Activated naive CD4-positive, alpha-beta T cell treated with anti-CD3 and anti-CD28 coated beads, Interleukin-2, amount 10 ng/mL, durations not matched to agents 7 days and 5 days (primary cell): ENCODE measurements around the gene NUP160.
A peak's percentile ranks its signal among the peaks of the same experiment; 100 is the strongest.
"Not testable (repeated sequence)": the region's sequence is repeated elsewhere in the genome, so short reads cannot be mapped to it uniquely, and the experiment has no call there.

Source experiments
- CTCF ChIA-PET: fragments of 350-600 bp; sonication (Branson Sonifier 250); formaldehyde crosslinking; loops from one replicate; lab custom pipeline; 2021; ENCODE audit warnings: antibody characterized with exemption; lab: Charles Lee
- DNase-seq: peaks from one replicate; pipeline ENCODE4 v3.0.0-alpha.2; 2020
- H3K27ac Mint-ChIP-seq: one replicate; pipeline ENCODE4 v1.8.0; 2021; ENCODE audit warnings: mild to moderate bottlenecking, moderate library complexity, mixed read lengths
- H3K27me3 Mint-ChIP-seq: one replicate; pipeline ENCODE4 v1.8.0; 2021; ENCODE audit warnings: mild to moderate bottlenecking, mixed read lengths
- H3K36me3 Mint-ChIP-seq: one replicate; pipeline ENCODE4 v1.8.0; 2021; ENCODE audit warnings: mixed read lengths
- H3K4me1 Mint-ChIP-seq: one replicate; pipeline ENCODE4 v1.8.0; 2021; ENCODE audit warnings: mixed read lengths
- H3K4me3 Mint-ChIP-seq: one replicate; pipeline ENCODE4 v1.8.0; 2021; ENCODE audit warnings: mild to moderate bottlenecking, moderate library complexity, mixed read lengths
- H3K9me3 Mint-ChIP-seq: one replicate; pipeline ENCODE4 v1.8.0; 2021; ENCODE audit warnings: mixed read lengths

The NUP160 gene

DNA sequence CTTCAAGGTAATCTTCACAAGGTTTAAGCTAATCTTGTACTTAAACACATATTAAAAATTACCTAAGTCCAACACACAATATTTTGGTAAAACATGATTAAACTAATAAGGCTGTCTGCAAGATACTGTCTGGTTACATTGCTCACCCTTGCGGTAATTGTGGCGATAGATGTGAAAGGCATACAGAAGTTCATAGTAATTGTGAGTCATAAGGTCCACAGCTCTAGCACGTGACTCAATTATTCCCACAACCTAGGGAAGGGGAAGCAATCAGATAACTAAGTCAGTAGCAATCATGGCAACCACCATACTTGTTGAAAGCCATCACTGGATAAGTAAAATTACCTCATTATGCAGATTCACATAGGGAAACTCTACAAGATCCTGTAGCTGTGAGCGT, 50.5 kb downstream of the NUP160 start:
- Mint-ChIP-seq H3K36me3 (peaks cover 44% of the 10 kb centered on the region), H3K4me1 (peaks cover 9% of the 10 kb centered on the region), H3K27me3 (no peaks in the 10 kb centered on the region), H3K27ac (no peak overlapping the region), H3K4me3 (no peak overlapping the region), H3K9me3 (no peaks in the 10 kb centered on the region)
- CTCF ChIA-PET = no interaction called here
- peak; percentile 32 for DNase-seq

DNA sequence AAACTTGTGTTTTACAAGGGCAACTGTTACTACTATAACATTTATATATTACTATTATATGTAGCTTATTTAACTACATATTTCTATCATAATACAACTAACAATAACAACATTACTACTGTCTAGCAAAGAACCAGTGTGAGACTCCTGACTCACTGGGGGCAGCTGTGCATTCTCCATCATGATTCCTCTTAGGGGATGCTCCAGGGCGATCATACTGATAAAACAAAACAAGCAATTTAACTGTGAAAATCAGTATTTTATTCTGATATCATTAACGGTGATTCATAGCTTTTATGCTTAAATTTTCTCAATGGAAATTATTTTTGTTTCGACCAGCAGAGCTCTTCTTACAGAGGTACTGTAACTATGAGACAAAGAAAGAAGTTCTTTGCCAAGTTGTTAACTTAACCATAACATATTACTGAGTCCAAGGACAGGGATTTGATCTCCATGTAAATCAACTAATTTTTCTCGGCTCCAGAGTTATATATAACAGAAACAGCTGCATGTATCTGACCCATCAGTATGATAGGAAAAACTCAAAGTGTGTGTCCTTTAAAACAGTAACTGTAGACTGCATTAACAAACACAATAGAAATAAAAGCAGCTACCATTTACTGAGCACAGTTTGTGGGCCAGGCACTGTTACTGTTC, 56.2 kb downstream of the NUP160 start:
- Mint-ChIP-seq H3K27me3 (no peaks in the 10 kb centered on the region), H3K36me3 (peaks cover 48% of the 10 kb centered on the region), H3K4me1 (peaks cover 2% of the 10 kb centered on the region), H3K4me3 (no peak overlapping the region), H3K27ac (no peak overlapping the region), H3K9me3 (no peaks in the 10 kb centered on the region)
- CTCF ChIA-PET = no interaction called here
- DNase-seq = no peak

DNA sequence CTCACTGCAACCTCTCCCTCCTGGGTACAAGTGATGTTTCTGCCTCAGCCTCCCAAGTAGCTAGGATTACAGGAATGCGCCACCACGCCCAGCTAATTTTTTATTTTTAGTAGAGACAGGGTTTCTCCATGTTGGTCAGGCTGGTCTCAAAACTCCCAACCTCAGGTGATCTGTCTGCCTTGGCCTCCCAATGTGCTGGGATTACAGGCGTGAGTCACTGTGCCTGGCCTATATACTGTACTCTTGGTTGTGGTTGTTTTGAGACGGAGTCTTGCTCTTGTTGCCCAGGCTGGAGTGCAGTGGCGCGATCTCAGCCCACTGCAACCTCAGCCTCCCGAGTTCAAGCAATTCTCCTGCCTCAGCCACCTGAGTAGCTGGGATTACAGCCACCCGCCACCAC, 58.1 kb downstream of the NUP160 start:
- peaks cover 51% of the 10 kb centered on the region for H3K36me3 Mint-ChIP-seq
- DNase-seq, H3K27me3 Mint-ChIP-seq, H3K9me3 Mint-ChIP-seq, H3K27ac Mint-ChIP-seq, H3K4me3 Mint-ChIP-seq, H3K4me1 Mint-ChIP-seq, CTCF ChIA-PET: not testable (repeated sequence)

DNA sequence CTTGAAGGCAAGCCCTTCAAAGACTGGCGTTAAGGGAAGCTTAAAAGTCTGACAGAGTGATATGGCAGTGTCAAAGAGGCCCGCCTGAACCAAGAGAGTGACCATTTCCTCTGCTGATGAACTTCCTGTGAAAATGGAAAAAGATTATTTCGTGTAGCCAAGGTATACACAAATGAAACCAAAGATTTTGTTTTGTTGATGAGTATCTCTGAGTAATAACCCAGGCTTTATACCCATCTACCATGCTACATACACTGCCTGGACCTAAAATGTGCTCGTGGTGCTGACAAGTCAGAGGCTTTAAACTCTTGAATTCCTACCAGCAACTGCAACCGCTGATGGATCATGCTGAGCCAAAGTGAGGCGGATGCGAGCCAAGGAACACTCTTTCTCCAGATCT, 60.0 kb downstream of the NUP160 start:
- Mint-ChIP-seq H3K36me3 (peaks cover 60% of the 10 kb centered on the region), H3K4me1 (peaks cover 2% of the 10 kb centered on the region), H3K4me3 (no peak overlapping the region), H3K9me3 (no peaks in the 10 kb centered on the region), H3K27me3 (no peaks in the 10 kb centered on the region), H3K27ac (no peak overlapping the region)
- CTCF ChIA-PET = no interaction called here
- DNase-seq = no peak

DNA sequence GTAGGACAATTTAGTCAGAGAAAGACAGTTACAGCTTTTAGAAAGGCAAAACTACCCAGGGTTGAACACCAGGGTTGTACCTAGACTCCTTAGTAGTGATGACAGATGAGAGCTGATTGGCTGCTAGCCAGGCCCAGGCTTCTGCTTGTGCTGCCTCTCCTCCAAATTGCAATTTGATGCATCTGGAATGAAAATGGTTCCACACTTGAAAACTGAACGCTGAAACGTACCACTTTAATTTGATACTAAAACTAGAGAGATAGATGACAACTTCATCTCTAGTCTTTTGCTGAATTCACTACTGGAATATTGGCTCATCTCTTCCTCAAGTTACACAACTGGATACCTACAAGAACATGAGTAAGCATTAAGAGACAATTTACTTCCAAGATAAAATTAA, 61.8 kb downstream of the NUP160 start:
- H3K27me3 Mint-ChIP-seq = no peaks in the 10 kb centered on the region
- CTCF ChIA-PET = no interaction called here
- no peaks in the 10 kb centered on the region for H3K9me3 Mint-ChIP-seq
- H3K4me3 Mint-ChIP-seq = no peak overlapping the region
- no peak for DNase-seq
- no peak overlapping the region for H3K27ac Mint-ChIP-seq
- peaks cover 58% of the 10 kb centered on the region for H3K36me3 Mint-ChIP-seq
- H3K4me1 Mint-ChIP-seq = peaks cover 2% of the 10 kb centered on the region

DNA sequence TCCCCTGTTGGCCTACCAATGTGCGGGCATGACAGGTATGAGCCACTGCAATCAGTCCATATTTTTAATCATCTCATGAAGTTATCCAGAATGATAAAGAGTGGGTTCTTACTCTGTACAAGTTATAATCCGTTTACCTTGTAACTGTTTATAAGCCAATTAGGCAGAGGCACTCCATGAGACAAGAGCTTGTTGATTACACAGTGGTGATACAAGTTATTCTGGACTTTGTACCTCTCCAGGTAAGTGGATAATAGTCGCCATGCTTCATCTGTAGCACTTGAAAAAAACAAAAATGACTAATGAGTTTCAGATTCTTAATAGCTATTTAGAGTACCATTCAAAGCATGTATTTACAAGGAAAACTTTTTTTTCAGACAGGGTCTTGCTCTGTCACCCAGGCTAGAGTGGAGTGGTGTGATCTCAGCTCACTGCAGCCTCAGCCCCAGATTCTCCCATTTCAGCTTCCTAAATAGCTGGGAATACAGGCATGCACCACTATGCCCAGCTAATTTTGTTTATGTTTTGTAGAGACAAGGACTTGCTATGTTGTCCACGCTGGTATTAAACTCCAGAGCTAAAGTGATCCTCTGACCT, 63.3 kb downstream of the NUP160 start:
- H3K36me3 Mint-ChIP-seq = peaks cover 54% of the 10 kb centered on the region
- CTCF ChIA-PET = no interaction called here

DNA sequence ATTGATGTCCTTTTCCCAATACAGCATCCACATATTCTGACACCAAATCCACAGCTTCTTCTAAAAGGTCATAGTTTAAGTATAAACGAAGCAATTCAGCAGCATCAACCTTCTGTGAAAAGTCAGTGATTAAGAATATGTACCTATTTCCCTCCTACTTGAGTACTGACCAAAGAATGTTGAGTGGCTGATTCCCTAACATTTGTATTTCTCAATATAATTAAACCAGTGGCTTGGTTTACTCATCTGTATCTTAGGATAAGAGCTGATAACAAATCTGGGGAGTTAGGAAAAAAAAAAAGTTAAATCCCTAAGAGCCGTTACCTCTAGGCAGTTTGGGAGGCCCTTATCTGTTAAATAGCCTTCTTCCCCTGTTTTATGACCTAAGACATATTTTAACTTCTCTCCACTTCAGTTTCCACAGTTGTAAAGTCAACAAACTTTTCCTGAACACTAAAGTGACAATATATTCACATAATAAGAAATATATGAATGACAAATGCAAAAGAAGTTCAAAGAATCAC, 65.0 kb downstream of the NUP160 start:
- no peaks in the 10 kb centered on the region for H3K27me3 Mint-ChIP-seq
- no peak overlapping the region for H3K27ac Mint-ChIP-seq
- H3K4me3 Mint-ChIP-seq = no peak overlapping the region
- H3K4me1 Mint-ChIP-seq = no peaks in the 10 kb centered on the region
- CTCF ChIA-PET = interaction anchor here (0.9 kb wide), 1 partner anchor 27 kb away, joined by 3 read pairs; no protein-coding TSS in a partner anchor
- H3K9me3 Mint-ChIP-seq = no peaks in the 10 kb centered on the region
- H3K36me3 Mint-ChIP-seq = peaks cover 61% of the 10 kb centered on the region
- no peak for DNase-seq

More for the DNA sequence above, 63.3 kb downstream of the NUP160 start:
- no peak overlapping the region for H3K27ac Mint-ChIP-seq
- no peak overlapping the region for H3K4me3 Mint-ChIP-seq
- no peak for DNase-seq
- no peaks in the 10 kb centered on the region for H3K27me3 Mint-ChIP-seq
- H3K9me3 Mint-ChIP-seq = no peaks in the 10 kb centered on the region
- peaks cover 2% of the 10 kb centered on the region for H3K4me1 Mint-ChIP-seq

DNA sequence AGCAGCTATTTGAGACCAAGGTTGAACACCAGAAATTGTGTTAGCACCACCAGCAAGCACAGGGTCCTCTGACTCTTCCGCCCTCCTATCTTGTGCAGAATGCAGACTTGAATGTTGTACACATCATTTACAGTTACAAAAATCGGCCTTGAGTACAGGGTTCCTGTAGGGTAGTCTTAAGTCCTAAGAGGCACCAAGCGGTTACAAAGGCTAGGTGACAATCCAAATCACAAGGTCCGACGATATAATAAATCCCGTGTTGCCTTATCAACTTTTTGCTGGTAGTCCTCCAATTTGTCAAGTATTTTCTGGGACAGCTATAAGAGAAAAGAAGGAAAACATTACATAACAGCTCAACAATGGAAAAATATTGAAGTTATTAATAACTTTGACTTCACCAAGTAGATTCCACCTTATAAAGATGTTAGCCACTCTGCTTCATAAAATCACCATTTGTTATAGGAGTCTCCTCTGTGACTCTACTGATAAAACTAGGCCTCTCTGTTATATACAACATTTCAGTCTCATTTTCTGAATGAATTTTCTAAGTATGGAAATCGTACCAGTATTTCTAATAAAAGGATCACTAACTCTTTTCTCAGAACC, 69.2 kb downstream of the NUP160 start:
- Mint-ChIP-seq H3K27me3 (no peaks in the 10 kb centered on the region), H3K4me3 (no peak overlapping the region), H3K27ac (no peak overlapping the region), H3K4me1 (no peaks in the 10 kb centered on the region), H3K36me3 (peaks cover 57% of the 10 kb centered on the region), H3K9me3 (no peaks in the 10 kb centered on the region)
- CTCF ChIA-PET = interaction anchor here (0.7 to 1.4 kb wide), 2 partner anchors 19 to 63 kb away, joined by 3 read pairs; partner anchors contain the start of gene AGBL2
- no peak for DNase-seq

DNA sequence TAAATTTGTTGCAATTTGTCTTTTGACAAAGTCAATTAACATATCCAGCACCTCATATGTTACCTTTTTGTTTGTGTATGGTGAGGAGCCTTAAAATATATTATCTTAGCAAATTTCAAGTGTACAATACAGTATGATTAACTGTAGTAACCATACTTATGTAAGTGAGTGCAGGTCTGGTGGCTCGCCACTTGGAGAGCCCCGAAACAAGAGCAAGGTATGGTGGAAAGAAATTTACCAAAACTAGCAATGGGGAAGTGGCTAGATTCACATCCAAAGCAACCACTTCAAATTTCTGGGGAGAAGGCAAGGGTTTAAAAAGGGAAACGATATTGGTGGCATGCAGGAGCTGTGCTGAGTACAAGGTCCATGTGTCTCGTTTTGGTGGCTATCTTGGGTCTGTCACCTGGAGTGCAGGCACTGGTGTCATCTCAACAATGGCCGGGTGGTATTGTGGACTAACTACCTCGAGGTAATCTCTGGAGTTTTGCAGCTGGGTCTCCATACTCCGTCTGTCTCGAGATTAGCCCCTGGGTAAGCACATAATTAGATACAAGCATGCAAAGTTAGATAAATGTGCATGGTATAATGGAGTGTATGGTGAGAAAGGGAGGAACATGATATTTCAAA, 72.8 kb downstream of the NUP160 start:
- CTCF ChIA-PET = no interaction called here
- no peaks in the 10 kb centered on the region for H3K4me1 Mint-ChIP-seq
- no peaks in the 10 kb centered on the region for H3K27me3 Mint-ChIP-seq
- H3K4me3 Mint-ChIP-seq = no peak overlapping the region
- peaks cover 41% of the 10 kb centered on the region for H3K36me3 Mint-ChIP-seq
- no peak overlapping the region for H3K27ac Mint-ChIP-seq
- DNase-seq = no peak
- H3K9me3 Mint-ChIP-seq = no peaks in the 10 kb centered on the region

DNA sequence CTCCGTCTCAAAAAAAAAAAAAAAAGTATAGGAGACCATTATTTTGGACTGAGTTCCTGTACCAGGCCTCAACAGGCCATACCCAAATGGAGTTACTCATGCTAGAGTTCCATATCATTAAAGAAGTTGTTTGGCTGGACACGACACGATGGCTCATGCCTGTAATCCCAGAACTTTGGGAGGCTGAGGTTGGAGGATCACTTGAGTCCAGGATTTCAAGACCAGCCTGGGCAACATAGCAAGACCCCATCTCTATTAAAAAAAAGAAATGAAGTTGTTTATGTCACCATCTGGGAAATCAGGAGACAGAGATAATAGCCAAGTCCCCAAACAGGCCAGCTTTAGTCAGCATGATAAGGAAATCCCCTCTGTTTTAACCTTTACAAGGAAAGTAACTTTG, 74.3 kb downstream of the NUP160 start:
- CTCF ChIA-PET = no interaction called here
- Mint-ChIP-seq H3K9me3 (no peaks in the 10 kb centered on the region), H3K4me3 (no peak overlapping the region), H3K4me1 (peaks cover 7% of the 10 kb centered on the region), H3K27me3 (no peaks in the 10 kb centered on the region), H3K27ac (no peak overlapping the region), H3K36me3 (peaks cover 28% of the 10 kb centered on the region)
- DNase-seq = no peak

DNA sequence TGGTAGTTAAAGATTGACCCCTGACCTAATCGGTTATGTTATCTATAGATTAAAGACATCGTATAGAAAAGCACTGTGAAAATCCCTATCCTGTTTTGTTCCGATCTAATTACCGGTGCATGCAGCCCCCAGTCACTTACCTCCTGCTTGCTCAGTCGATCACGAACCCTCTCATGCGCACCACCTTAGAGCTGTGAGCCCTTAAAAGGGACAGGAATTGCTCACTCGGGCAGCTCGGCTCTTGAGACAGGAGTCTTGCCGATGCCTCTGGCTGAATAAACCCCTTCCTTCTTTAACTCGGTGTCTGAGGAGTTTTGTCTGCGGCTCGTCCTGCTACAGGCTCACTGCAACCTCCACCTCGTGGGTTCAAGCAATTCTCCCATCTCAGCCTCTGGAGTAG, 78.6 kb downstream of the NUP160 start:
- H3K27me3 Mint-ChIP-seq, DNase-seq, H3K4me3 Mint-ChIP-seq, H3K9me3 Mint-ChIP-seq, CTCF ChIA-PET: not testable (repeated sequence)
- peaks cover 13% of the 10 kb centered on the region for H3K36me3 Mint-ChIP-seq
- H3K27ac Mint-ChIP-seq = peak overlapping the region; percentile 80
- peaks cover 23% of the 10 kb centered on the region for H3K4me1 Mint-ChIP-seq

DNA sequence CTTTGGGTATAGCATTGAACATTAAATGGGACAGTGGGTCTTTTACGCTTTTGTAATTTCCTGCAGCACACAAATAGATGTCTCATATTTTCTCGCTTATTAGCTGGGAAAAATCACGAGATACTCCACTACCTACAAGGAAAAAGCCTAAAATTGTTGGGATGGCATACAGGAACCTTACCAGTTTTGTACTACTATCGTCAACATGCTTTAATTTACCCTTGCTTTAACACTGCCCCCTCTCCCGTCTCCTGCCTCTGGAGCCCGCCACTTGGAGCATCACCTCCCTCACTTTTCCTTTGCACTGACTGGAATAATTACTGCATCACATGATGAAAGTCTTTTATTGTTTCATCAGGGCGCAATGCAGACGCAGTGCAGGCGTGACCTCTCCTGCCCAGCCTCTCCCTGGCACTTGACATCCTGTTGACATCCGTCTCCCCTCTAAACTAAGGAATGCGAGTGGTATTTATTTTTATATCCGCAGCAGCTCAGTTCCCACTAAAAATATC, 80.0 kb downstream of the NUP160 start:
- Mint-ChIP-seq H3K36me3 (peaks cover 17% of the 10 kb centered on the region), H3K27me3 (no peaks in the 10 kb centered on the region), H3K9me3 (no peaks in the 10 kb centered on the region), H3K4me1 (peaks cover 31% of the 10 kb centered on the region), H3K4me3 (peak overlapping the region; percentile 83), H3K27ac (peak overlapping the region; percentile 100)
- CTCF ChIA-PET = interaction anchor here (1.3 kb wide), 1 partner anchor 79 kb away, joined by 3 read pairs; the partner anchor contains the start of gene NUP160
- DNase-seq = peak; percentile 46

DNA sequence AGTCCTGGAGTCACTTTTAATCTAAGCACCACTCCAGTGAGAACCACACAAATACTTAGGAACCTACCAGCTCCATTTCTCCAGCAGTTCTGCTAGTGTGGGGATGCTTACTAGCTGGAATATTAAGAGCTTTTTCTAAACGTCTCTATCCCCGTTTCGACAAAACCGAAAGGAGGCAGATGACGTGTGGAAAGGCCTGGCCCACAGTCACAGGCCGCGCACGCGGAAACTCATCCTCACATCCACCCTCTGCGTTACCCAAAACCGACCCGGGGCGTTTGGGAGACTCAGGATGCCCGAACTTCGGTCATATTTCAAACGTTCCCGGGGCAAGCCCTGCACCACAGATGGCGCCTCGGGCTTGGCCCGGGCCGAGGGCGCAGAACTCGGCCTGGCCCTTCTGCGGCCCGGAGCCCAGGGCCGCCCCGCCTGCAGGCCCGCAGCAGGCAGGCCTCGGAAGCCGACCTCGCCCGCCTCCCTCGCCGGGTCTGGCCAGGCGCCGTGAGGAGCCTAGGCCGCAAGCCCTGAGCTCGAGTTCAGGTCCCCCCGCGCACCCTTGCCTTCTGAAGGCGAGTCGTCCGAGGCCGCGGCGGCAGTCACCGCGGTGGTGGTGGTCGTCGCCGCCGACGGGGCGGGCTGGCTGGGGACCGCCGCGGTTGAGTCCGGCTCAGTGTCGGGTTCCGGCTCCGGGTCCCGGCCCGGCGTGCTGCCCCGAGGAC, 81.5 kb downstream of the NUP160 start:
- no peaks in the 10 kb centered on the region for H3K9me3 Mint-ChIP-seq
- peak overlapping the region; percentile 83 for H3K4me3 Mint-ChIP-seq
- H3K36me3 Mint-ChIP-seq = peaks cover 22% of the 10 kb centered on the region
- no peaks in the 10 kb centered on the region for H3K27me3 Mint-ChIP-seq
- peak overlapping the region; percentile 100 for H3K27ac Mint-ChIP-seq
- CTCF ChIA-PET = no interaction called here
- peaks cover 31% of the 10 kb centered on the region for H3K4me1 Mint-ChIP-seq
- DNase-seq = peak; percentile 86
